Activated naive CD8-positive, alpha-beta T cell treated with anti-CD3 and anti-CD28 coated beads, Interleukin-2, amount 10 ng/mL, durations not matched to agents 7 days and 5 days (primary cell): ENCODE results near the gene ST6GALNAC3. TPM values are rescaled to one million over a fixed set of nuclear protein-coding genes. Genes with fewer than 3 reads are reported as not detected.
A peak's percentile ranks its signal among the peaks of the same experiment; 100 is the strongest.
"Not testable (repeated sequence)": the region's sequence is repeated elsewhere in the genome, so short reads cannot be mapped to it uniquely, and the experiment has no call there.

Experiments
- ATAC-seq: fragments of 150-1000 bp; cut with Tn5 transposase; one replicate; pipeline ENCODE4 v1.10.0; 2021; ENCODE audit warnings: low read depth, moderate library complexity
- POLR2A ChIA-PET: fragments of 350-600 bp; sonication (Branson Sonifier 250); formaldehyde crosslinking; loops from one replicate; lab custom pipeline; 2021; ENCODE audit warnings: antibody characterized with exemption; lab: Charles Lee
- DNase-seq: peaks from one replicate; pipeline ENCODE4 v3.0.0; 2021
- H3K27ac Mint-ChIP-seq: one replicate; pipeline ENCODE4 v1.8.0; 2022; ENCODE audit warnings: mild to moderate bottlenecking, mixed read lengths
- H3K27me3 Mint-ChIP-seq: one replicate; pipeline ENCODE4 v1.8.0; 2022; ENCODE audit warnings: mild to moderate bottlenecking, moderate library complexity, mixed read lengths
- H3K36me3 Mint-ChIP-seq: one replicate; pipeline ENCODE4 v1.8.0; 2021; ENCODE audit warnings: mild to moderate bottlenecking, mixed read lengths
- H3K4me1 Mint-ChIP-seq: one replicate; pipeline ENCODE4 v1.8.0; 2021; ENCODE audit warnings: mixed read lengths
- H3K4me3 Mint-ChIP-seq: one replicate; pipeline ENCODE4 v1.8.0; 2022; ENCODE audit warnings: mild to moderate bottlenecking, moderate library complexity, mixed read lengths
- H3K9me3 Mint-ChIP-seq: one replicate; pipeline ENCODE4 v1.8.0; 2021; ENCODE audit warnings: mixed read lengths
- total RNA-seq, 2 experiments: library from RNA; stranded (reverse); gene quantifications; one replicate each; pipeline ENCODE4 v1.2.3, GENCODE V29; 2021

Gene ST6GALNAC3
- total RNA-seq, 2 experiments from 2014 or later: 0.48 to 0.55 TPM

GRCh38 chr1:76102046-76102445 is 27.5 kb downstream of the ST6GALNAC3 start:
- Mint-ChIP-seq H3K27ac (no peak overlapping the region), H3K4me1 (peaks cover 26% of the 10 kb centered on the region), H3K36me3 (peaks cover 2% of the 10 kb centered on the region), H3K27me3 (peaks cover 15% of the 10 kb centered on the region), H3K4me3 (no peak overlapping the region), H3K9me3 (peaks cover 2% of the 10 kb centered on the region)
- POLR2A ChIA-PET: no interaction called here
- DNase-seq: no peak
- no peak for ATAC-seq

- no peak for DNase-seq
- Mint-ChIP-seq H3K27me3 (peaks cover 25% of the 10 kb centered on the region), H3K27ac (no peak overlapping the region), H3K4me1 (peaks cover 26% of the 10 kb centered on the region), H3K4me3 (no peak overlapping the region), H3K9me3 (peaks cover 2% of the 10 kb centered on the region), H3K36me3 (peaks cover 2% of the 10 kb centered on the region)
- POLR2A ChIA-PET: no interaction called here
- no peak for ATAC-seq
These were observed 28.5 kb downstream of the ST6GALNAC3 start for GRCh38 chr1:76103034-76103433.

GRCh38 chr1:76105372-76105771 is 30.8 kb downstream of the ST6GALNAC3 start:
- ATAC-seq (peak; percentile 93), DNase-seq (no peak)
- Mint-ChIP-seq H3K9me3 (no peaks in the 10 kb centered on the region), H3K4me1 (peaks cover 26% of the 10 kb centered on the region), H3K36me3 (peaks cover 4% of the 10 kb centered on the region), H3K27ac (no peak overlapping the region), H3K4me3 (no peak overlapping the region), H3K27me3 (peaks cover 26% of the 10 kb centered on the region)
- POLR2A ChIA-PET: interaction anchor here (0.9 kb wide), 1 partner anchor 319 kb away, joined by 3 read pairs; the partner anchor contains the start of gene RABGGTB

GRCh38 chr1:76106251-76106650 is 31.7 kb downstream of the ST6GALNAC3 start:
- peaks cover 26% of the 10 kb centered on the region for H3K4me1 Mint-ChIP-seq
- ATAC-seq (no peak), DNase-seq (no peak)
- POLR2A ChIA-PET: no interaction called here
- H3K9me3 Mint-ChIP-seq: no peaks in the 10 kb centered on the region
- peaks cover 4% of the 10 kb centered on the region for H3K36me3 Mint-ChIP-seq
- H3K27ac Mint-ChIP-seq: no peak overlapping the region
- H3K27me3 Mint-ChIP-seq: peaks cover 26% of the 10 kb centered on the region
- no peak overlapping the region for H3K4me3 Mint-ChIP-seq

GRCh38 chr1:76106719-76107235 is 32.2 kb downstream of the ST6GALNAC3 start:
- Mint-ChIP-seq H3K36me3 (peaks cover 4% of the 10 kb centered on the region), H3K4me1 (peaks cover 26% of the 10 kb centered on the region), H3K27me3 (peaks cover 26% of the 10 kb centered on the region)

GRCh38 chr1:76109404-76109803 is 34.9 kb downstream of the ST6GALNAC3 start:
- H3K36me3 Mint-ChIP-seq: peaks cover 4% of the 10 kb centered on the region
- no peak overlapping the region for H3K4me3 Mint-ChIP-seq
- H3K9me3 Mint-ChIP-seq: no peaks in the 10 kb centered on the region
- POLR2A ChIA-PET: no interaction called here
- ATAC-seq (no peak), DNase-seq (no peak)
- H3K27ac Mint-ChIP-seq: no peak overlapping the region
- H3K27me3 Mint-ChIP-seq: peaks cover 24% of the 10 kb centered on the region
- H3K4me1 Mint-ChIP-seq: peaks cover 14% of the 10 kb centered on the region

More at GRCh38 chr1:76106719-76107235, 32.2 kb downstream of the ST6GALNAC3 start:
- Mint-ChIP-seq H3K9me3 (no peaks in the 10 kb centered on the region), H3K27ac (no peak overlapping the region), H3K4me3 (no peak overlapping the region)
- POLR2A ChIA-PET: no interaction called here
- DNase-seq (no peak), ATAC-seq (no peak)

- no peak for DNase-seq
- POLR2A ChIA-PET: no interaction called here
- Mint-ChIP-seq H3K9me3 (no peaks in the 10 kb centered on the region), H3K27me3 (peaks cover 24% of the 10 kb centered on the region), H3K4me3 (no peak overlapping the region), H3K4me1 (peaks cover 8% of the 10 kb centered on the region), H3K36me3 (peaks cover 4% of the 10 kb centered on the region), H3K27ac (no peak overlapping the region)
- ATAC-seq: no peak
These were observed 35.5 kb downstream of the ST6GALNAC3 start for GRCh38 chr1:76109901-76110560.

GRCh38 chr1:76110666-76111065 is 36.1 kb downstream of the ST6GALNAC3 start:
- no peak for ATAC-seq
- Mint-ChIP-seq H3K4me1 (peaks cover 3% of the 10 kb centered on the region), H3K9me3 (no peaks in the 10 kb centered on the region), H3K27ac (no peak overlapping the region), H3K4me3 (no peak overlapping the region), H3K27me3 (peaks cover 24% of the 10 kb centered on the region), H3K36me3 (peaks cover 4% of the 10 kb centered on the region)
- no peak for DNase-seq
- POLR2A ChIA-PET: no interaction called here

GRCh38 chr1:76112321-76112720 is 37.8 kb downstream of the ST6GALNAC3 start:
- H3K4me1 Mint-ChIP-seq, ATAC-seq, H3K36me3 Mint-ChIP-seq, POLR2A ChIA-PET, H3K4me3 Mint-ChIP-seq, DNase-seq, H3K9me3 Mint-ChIP-seq, H3K27ac Mint-ChIP-seq: not testable (repeated sequence)
- H3K27me3 Mint-ChIP-seq: peaks cover 11% of the 10 kb centered on the region

- Mint-ChIP-seq H3K4me3 (no peak overlapping the region), H3K4me1 (no peaks in the 10 kb centered on the region), H3K36me3 (peaks cover 2% of the 10 kb centered on the region), H3K27me3 (peaks cover 4% of the 10 kb centered on the region), H3K27ac (no peak overlapping the region), H3K9me3 (no peaks in the 10 kb centered on the region)
- ATAC-seq: no peak
- POLR2A ChIA-PET: no interaction called here
- no peak for DNase-seq
These were observed 38.9 kb downstream of the ST6GALNAC3 start for GRCh38 chr1:76113446-76113845.

- Mint-ChIP-seq H3K4me3 (no peak overlapping the region), H3K4me1 (no peaks in the 10 kb centered on the region), H3K27ac (no peak overlapping the region), H3K9me3 (no peaks in the 10 kb centered on the region), H3K27me3 (peaks cover 1% of the 10 kb centered on the region), H3K36me3 (no peaks in the 10 kb centered on the region)
- POLR2A ChIA-PET: no interaction called here
- ATAC-seq (no peak), DNase-seq (no peak)
These were observed 40.6 kb downstream of the ST6GALNAC3 start for GRCh38 chr1:76115171-76115570.

GRCh38 chr1:76121850-76122249 is 47.3 kb downstream of the ST6GALNAC3 start:
- DNase-seq (no peak), ATAC-seq (no peak)
- Mint-ChIP-seq H3K27me3 (no peaks in the 10 kb centered on the region), H3K9me3 (no peaks in the 10 kb centered on the region), H3K4me3 (no peak overlapping the region), H3K36me3 (no peaks in the 10 kb centered on the region), H3K27ac (no peak overlapping the region), H3K4me1 (no peaks in the 10 kb centered on the region)
- POLR2A ChIA-PET: no interaction called here

GRCh38 chr1:76122271-76122670 is 47.7 kb downstream of the ST6GALNAC3 start:
- Mint-ChIP-seq H3K4me3 (no peak overlapping the region), H3K36me3 (no peaks in the 10 kb centered on the region), H3K27me3 (no peaks in the 10 kb centered on the region), H3K4me1 (no peaks in the 10 kb centered on the region), H3K27ac (no peak overlapping the region), H3K9me3 (no peaks in the 10 kb centered on the region)
- ATAC-seq (no peak), DNase-seq (no peak)
- POLR2A ChIA-PET: no interaction called here

- H3K4me3 Mint-ChIP-seq, H3K27ac Mint-ChIP-seq, H3K9me3 Mint-ChIP-seq, H3K36me3 Mint-ChIP-seq, ATAC-seq, H3K4me1 Mint-ChIP-seq, DNase-seq, H3K27me3 Mint-ChIP-seq, POLR2A ChIA-PET: not testable (repeated sequence)
These were observed 49.0 kb downstream of the ST6GALNAC3 start for GRCh38 chr1:76123411-76124064.
